ENCODE data around the gene XXYLT1.
A peak's percentile ranks its signal among the peaks of the same experiment; 100 is the strongest.

Gene XXYLT1

GRCh38 chr3:195164573-195165264 lies 106.2 kb downstream of the XXYLT1 start:
- DNase-seq: no peak

GRCh38 chr3:195163719-195164572 lies 107.0 kb downstream of the XXYLT1 start:
- no peak for DNase-seq

- no peak for DNase-seq
Observed at GRCh38 chr3:195162816-195163215, 108.1 kb downstream of the XXYLT1 start.

GRCh38 chr3:195162033-195162669 lies 108.8 kb downstream of the XXYLT1 start:
- DNase-seq: no peak

GRCh38 chr3:195160908-195161434 lies 110.0 kb downstream of the XXYLT1 start:
- DNase-seq: no peak

GRCh38 chr3:195160257-195160898 lies 110.6 kb downstream of the XXYLT1 start:
- no peak for DNase-seq

GRCh38 chr3:195159814-195160165 lies 111.2 kb downstream of the XXYLT1 start:
- no peak for DNase-seq

- no peak for DNase-seq
Observed at GRCh38 chr3:195159117-195159813, 111.7 kb downstream of the XXYLT1 start.

- no peak for DNase-seq
Observed at GRCh38 chr3:195156286-195156890, 114.6 kb downstream of the XXYLT1 start.

GRCh38 chr3:195155570-195156241 lies 115.3 kb downstream of the XXYLT1 start:
- DNase-seq: no peak

- no peak for DNase-seq
Observed at GRCh38 chr3:195154793-195155535, 116.0 kb downstream of the XXYLT1 start.

GRCh38 chr3:195154111-195154791 lies 116.7 kb downstream of the XXYLT1 start:
- no peak for DNase-seq

GRCh38 chr3:195153653-195154052 lies 117.3 kb downstream of the XXYLT1 start:
- DNase-seq: no peak

- DNase-seq: no peak
Observed at GRCh38 chr3:195153130-195153529, 117.8 kb downstream of the XXYLT1 start.

GRCh38 chr3:195151866-195152541 lies 119.0 kb downstream of the XXYLT1 start:
- no peak for DNase-seq

- no peak for DNase-seq
Observed at GRCh38 chr3:195151402-195151801, 119.6 kb downstream of the XXYLT1 start.

GRCh38 chr3:195150181-195151118 lies 120.5 kb downstream of the XXYLT1 start:
- DNase-seq: peak; percentile 18 to 31
